ENCODE data around the gene PCDHGA4.
A peak's percentile ranks its signal among the peaks of the same experiment; 100 is the strongest.
"Not testable (repeated sequence)": the region's sequence is repeated elsewhere in the genome, so short reads cannot be mapped to it uniquely, and the experiment has no call there.

The PCDHGA4 gene

DNA sequence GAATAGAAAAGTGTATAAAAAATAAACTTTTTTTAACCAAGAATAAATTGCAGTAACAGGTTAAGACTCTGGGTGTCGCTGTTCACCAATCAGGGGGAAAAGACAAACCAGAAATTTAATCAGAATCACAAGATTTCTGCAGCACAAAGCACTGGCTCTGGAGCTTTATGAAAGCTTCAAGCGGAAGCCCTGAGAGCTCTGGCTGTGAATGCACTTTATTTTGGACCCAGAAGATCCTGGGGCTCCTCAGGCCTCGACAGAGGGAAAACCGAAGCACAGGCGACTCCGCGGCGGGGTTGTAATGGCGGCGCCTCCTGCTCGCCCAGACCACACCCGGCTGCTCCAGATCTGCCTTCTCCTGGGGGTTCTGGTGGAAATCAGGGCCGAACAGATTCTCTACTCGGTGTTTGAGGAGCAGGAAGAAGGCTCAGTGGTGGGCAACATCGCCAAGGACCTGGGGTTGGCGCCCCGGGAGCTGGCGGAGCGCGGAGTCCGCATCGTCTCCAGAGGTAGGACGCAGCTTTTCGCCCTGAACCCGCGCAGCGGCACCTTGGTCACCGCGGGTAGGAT is at the start of gene PCDHGA4:
PCDHGA4 (plus strand) TSS at position 122 of the 570 bp plus-strand sequence; CDS start at position 209, 87 bp downstream.
- no peak for DNase-seq

DNA sequence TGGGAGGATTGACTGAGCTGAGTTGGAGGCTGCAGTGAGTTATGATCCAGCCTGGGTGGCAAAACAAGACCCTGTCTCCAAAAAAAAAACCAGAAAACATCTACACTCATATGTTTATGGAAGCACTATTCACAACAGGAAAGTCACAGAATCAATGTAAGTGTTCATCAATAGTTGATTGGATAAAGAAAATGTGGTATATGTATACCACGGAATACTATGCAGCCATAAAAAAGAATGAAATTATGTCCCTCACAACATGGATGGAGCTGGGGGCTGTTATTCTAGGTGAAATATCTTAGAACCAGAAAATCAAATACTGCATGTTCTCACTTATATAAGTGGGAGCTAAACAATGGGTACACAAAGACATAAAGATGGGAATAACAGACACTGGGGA is 48.2 kb upstream of the PCDHGA4 start:
- no peak for DNase-seq

DNA sequence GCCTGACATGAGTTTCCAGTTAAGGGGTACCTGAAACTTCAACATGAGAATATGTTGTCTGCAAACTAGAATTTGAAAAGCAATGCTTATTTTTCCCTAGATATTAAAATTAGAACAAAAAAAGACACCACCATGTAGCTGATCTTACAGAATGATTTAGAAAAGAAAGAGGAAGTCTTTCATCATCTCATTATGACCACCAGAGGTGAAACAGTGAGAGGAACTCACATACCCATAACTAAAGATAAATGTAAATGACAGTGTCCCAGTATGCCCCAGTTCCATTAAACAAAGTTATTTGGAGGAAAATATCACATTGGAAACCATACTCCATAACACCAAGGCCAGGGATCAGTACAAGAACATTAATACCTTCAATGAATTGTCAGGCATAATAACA is 41.1 kb upstream of the PCDHGA4 start:
- no peak for DNase-seq

DNA sequence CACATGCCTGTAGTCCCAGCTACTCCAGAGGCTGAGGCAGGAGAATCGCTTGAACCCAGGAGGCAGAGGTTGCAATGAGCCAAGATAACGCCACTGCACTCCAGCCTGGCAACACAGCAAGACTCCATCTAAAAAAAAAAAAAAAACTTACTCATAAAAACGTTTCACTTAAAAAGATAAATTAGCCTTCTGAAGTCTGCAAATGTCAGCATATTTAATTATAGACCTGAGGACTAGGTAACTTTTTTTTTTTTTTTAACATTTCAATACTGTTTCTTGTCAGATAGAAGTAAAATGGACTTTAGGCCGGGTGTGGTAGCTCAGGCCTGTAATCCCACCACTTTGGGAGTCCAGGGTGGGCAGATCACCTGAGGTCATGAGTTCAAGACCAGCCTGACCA is 37.9 kb upstream of the PCDHGA4 start:
- not testable (repeated sequence) for DNase-seq

DNA sequence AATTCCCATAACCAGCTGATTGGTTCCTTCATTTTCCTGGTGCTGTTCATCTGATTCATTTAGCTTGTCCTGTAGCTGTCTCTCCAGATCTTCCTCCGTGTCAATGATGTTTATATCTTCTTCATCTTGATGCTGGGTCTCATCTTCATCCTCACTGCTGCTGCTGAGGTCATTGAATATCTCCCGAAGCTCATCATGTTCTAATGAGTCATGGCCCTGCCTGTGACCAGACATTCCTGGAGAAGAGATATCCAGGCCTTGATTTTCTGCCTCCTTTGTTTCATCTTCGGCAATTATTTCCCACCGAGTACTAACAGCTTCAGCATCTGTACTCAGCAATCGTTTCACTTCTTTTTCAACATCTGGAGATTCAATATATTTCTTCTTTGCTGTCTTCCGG is 35.6 kb upstream of the PCDHGA4 start:
- no peak for DNase-seq

DNA sequence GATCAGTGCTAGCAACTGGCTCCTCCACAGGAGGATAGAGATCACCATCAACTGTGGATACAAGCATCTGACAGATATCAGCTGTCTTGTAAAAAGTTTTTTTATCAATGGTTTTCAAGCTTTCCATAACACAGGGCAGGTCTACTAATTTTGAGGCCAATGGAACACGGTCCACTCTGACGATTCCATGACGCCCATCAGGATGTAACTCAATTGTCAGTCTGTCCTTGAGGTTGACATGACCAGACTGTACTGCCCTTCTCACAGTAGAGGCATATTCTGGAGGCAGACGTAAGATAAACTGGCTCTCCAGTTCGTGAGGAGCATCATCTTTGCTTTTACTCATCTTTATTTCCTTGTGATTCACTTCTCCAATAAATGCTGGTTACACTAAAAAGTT is 35.1 kb upstream of the PCDHGA4 start:
- DNase-seq = no peak

DNA sequence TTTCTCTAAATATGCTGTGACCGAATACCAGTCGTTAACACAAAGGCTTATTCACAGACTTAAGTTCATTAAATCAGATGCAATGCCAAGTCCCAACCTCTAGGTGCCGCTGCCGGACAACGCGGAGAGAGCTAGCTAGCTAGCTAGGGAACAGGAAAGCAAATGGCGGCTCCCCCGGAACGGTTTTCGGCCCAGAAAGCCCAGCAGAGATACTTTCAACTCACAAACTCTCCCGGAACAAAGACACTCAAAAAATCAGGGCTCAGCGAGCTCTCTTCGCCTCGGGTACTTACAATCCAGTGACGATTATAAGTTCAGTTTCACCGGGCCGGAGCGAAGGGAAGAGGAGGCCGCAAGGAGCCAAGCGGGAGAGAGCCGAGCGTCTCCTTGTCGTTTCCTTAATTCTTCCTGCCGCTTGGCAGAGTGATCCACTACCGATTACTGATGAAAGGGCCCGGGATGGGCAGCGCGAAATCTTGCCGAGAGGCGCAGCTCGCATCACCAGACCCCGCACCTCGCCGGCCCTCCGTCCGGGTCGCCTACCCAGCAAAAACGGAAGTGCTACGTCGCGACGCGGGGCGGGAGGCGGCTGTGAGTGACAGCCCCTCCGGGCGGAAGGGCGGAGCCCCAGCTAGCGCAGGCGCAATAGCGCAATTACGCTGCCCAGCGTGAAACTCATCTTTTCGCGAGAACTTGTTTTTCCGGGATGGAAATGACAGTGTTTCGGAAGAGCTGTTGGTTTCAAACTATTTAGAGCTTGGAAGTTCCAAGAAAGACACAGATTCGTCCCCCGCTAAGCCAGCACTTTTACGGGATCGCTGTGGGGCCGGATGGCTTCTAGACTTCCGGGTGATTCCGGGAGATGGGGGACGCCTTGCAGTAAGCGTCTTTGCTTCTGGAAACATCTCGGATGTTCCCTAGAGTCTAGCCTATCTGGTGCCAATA is 34.3 kb upstream of the PCDHGA4 start, which contains the start of gene TAF7:
TAF7 (minus strand) TSS at position 560 of the 945 bp plus-strand sequence. CDS start 740 bp downstream, outside the sequence.
- peak; percentile 94 for DNase-seq

DNA sequence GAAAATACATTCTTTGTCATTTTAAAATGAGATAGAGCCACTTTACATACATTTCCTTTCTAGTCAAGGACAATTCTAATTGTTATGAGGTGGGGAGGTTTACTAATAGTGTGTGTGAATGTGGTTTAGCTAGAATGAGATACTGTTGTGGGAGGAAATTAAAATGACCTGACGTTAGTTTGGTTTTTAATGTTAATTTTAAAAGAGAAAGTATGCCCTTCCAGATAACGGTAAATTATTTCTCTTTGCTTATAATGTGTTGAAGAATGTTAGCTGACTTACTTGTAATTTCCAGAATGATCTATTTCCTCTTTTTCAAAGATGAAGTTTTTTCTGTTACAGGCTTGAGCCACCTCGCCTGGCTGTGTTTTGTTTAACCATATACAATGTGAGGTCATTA is 32.6 kb upstream of the PCDHGA4 start:
- no peak for DNase-seq

DNA sequence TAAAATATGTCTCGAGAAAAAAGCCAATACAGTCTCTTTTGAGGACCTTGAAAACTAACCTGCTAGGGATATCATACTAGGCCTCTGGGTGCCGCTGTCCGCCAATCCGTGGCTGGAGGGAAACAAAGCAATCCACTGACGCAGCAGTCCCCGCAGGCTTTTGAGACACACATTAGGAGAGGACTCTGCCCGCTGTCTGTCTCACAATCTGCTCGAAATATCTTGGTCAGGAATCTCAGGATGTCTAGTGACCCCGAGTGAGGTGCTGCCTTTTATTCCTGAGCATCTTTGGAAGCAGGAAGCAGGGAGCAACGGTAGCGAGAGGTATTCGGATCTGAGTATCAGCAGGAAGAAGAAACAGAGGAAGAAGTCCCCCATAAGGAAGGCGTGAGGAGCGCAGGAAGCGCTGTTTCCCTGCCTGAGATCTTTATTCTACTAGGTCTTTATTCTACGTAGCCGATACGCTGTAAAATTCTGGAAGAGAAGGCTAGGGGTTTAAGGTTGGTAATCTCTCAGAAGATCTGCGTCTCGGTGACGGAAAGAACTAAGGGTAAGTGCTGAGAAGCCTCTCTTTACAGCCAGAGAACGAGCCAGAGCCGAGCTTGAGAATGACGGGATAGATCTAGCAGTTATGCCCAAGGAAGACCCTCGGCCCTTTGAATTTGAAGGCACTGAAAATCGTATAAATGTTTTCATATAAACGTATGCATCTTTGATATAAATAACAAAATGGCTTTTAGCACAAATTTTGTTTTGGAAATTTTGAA is 28.6 kb upstream of the PCDHGA4 start:
- peak; percentile 77 for DNase-seq

DNA sequence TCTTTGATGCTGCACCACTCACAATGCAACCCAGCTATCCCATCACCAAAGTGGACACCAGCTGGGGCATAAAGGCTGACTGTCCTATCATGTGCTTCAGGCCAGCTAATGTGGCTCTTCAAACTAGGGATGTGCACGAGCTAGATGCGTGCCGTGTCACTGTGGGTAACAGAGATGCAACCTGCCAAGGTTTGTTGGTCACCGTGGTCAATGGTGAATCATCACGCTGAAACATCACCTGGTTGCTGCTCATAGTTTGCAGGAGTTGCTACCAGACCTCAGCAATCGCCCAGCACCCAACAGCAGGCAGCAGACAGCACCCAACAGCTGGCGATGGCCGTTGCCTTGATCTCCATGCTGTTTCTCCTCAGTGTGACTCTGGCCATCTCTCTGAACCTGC is 26.6 kb upstream of the PCDHGA4 start:
- no peak for DNase-seq

DNA sequence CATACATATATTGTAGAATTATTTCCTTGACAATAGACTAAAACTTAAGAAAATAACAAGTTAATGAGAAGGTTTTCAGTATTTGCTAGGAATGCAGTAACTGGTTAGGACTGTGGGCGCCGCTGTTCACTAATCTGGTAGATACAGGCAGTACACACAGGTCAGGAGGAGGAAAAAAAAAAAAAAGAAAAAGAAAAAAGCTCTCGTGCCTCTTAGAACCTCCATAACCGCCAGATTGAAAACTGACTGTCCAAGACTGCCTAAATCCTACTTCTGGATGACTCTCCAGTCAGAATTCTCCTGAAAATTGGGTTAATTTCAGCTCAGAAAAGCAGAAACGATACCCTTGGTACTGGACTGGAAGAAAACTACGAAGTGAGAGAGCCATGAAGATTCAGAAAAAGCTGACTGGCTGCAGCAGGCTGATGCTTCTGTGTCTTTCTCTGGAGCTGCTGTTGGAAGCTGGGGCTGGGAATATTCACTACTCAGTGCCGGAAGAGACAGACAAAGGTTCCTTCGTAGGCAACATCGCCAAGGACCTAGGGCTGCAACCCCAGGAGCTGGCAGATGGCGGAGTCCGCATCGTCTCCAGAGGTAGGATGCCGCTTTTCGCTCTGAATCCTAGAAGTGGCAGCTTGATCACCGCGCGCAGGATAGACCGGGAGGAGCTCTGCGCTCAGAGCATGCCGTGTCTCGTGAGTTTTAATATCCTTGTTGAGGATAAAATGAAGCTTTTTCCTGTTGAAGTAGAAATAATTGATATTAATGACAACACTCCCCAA is 24.3 kb upstream of the PCDHGA4 start, which contains the start of gene PCDHGA1:
PCDHGA1 (plus strand) TSS at position 216 of the 782 bp plus-strand sequence.
- peak; percentile 38 for DNase-seq

DNA sequence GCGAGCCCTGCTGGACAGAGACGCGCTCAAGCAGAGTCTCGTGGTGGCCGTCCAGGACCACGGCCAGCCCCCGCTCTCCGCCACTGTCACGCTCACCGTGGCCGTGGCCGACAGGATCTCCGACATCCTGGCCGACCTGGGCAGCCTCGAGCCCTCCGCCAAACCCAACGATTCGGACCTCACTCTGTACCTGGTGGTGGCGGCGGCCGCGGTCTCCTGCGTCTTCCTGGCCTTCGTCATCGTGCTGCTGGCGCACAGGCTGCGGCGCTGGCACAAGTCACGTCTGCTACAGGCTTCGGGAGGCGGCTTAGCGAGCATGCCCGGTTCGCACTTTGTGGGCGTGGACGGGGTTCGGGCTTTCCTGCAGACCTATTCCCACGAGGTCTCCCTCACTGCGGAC is 22.2 kb upstream of the PCDHGA4 start:
- DNase-seq = not testable (repeated sequence)

DNA sequence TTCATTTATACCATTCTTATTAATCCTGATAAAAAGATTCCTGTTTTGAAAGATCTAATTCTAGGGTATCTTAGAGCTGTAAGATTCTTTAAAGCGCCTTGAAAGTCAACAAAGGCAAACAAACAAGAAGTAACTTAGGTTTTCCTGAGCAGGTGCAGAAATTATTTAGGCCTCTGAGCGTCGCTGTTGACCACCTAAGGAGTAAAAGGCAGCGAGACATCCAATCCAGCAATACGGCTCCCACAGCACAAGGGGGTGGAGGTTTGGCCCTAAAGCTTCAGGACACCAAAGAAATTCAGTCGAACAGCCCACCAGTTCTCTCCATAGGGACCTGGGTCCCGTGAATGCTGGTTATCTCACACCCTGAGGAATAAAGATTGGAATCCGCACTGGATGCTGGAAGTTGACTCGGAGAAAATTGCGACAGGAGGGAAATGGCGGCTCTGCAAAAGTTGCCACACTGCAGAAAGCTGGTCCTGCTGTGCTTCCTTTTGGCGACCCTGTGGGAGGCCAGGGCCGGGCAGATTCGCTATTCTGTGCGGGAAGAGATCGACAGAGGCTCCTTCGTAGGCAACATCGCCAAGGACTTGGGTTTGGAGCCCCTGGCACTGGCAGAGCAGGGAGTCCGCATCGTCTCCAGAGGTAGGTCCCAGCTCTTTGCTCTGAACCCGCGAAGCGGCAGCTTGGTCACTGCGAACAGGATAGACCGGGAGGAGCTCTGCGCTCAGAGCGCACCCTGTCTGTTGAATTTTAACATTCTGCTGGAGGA is 16.1 kb upstream of the PCDHGA4 start, which contains the start of gene PCDHGA2:
PCDHGA2 (plus strand) TSS at position 223 of the 769 bp plus-strand sequence.
- DNase-seq = no peak

DNA sequence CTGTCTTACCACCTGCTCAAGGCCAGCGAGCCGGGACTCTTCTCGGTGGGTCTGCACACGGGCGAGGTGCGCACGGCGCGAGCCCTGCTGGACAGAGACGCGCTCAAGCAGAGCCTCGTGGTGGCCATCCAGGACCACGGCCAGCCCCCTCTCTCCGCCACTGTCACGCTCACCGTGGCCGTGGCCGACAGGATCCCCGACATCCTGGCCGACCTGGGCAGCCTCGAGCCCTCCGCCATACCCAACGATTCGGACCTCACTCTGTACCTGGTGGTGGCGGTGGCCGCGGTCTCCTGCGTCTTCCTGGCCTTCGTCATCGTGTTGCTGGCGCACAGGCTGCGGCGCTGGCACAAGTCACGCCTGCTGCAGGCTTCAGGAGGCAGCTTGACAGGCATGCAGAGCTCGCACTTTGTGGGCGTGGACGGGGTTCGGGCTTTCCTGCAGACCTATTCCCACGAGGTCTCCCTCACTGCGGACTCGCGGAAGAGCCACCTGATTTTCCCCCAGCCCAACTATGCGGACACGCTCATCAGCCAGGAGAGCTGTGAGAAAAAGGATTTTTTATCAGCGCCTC is 14.0 kb upstream of the PCDHGA4 start:
- DNase-seq = not testable (repeated sequence)

DNA sequence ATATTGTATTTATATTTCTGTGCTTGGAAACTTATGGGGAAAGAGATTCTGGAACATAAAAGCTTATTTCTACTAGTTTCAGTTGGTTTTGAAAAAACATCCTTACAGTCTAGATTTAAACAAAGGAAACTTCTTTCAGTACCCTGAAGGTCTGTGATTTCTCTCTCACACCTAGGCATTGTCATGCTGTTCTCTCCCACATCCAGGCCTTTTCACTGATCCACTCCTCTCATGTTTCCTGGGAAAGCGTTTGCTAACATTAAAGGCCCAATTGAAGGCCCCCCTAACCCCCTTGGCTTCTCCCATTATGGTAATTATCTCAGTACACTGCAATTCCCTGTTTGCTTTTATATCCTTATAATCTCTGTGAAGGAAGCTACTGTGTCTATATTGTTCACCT is 12.0 kb upstream of the PCDHGA4 start:
- no peak for DNase-seq

DNA sequence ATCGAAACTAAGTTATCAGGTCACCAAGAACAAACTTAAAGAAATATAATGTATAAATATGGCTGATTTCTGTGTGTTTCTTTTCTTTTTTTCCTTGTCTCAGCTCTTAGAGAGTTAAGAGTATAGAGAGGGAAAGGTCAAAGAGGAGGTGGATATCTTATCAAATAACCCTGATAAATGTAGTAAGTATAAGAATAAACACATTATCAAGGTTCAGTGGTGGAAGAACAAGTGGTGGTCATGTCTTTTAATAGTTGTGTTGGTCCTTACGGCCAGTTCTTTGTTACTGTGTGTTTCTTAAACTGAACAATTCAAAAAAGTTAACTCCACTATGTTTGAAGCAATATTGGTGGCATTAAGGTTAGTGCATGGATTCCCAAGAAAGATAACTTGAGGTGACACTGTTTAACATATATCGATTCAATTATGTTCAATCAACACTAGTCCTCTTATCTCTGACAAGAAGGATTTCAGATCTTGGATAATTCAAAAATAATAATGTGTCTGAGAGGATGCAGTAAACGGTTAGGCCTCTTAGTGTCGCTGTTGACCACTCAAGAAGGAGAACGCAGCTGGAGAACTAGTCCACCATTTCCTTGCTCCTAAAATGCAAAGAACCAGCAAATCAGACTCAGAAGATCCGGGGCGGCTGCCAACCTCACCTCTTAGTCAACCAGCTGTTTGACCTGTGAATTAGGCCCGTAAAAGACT is 11.4 kb upstream of the PCDHGA4 start, which contains the start of gene PCDHGA3:
PCDHGA3 (plus strand) TSS at position 588 of the 711 bp plus-strand sequence. CDS start 205 bp downstream, outside the sequence.
- peak; percentile 37 for DNase-seq

DNA sequence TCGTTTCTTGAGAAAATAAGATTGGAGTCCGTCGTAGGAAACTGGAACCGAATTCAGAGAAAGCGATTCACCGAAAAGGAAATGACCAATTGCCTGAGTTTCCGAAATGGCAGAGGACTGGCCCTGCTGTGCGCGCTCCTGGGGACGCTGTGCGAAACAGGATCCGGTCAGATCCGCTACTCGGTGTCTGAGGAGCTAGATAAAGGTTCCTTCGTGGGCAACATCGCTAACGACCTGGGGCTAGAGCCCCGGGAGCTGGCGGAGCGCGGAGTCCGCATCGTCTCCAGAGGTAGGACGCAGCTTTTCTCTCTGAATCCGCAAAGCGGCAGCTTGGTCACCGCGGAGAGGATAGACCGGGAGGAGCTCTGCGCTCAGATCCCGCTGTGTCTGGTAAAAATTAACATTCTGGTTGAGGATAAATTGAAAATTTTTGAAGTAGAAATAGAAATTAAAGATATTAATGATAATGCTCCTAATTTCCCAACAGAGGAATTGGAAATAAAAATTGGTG is 10.8 kb upstream of the PCDHGA4 start:
- DNase-seq = no peak

DNA sequence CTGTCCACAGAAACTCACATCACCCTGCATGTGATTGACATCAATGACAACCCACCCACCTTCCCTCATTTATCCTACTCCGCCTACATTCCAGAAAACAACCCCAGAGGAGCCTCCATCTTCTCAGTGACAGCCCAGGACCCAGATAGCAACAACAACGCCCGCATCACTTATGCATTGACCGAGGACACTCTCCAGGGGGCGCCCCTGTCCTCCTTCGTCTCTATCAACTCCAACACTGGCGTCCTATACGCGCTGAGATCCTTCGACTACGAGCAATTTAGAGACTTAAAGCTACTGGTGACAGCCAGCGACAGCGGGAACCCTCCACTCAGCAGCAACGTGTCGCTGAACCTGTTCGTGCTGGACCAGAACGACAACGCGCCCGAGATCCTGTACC is 9.5 kb upstream of the PCDHGA4 start:
- DNase-seq = no peak

DNA sequence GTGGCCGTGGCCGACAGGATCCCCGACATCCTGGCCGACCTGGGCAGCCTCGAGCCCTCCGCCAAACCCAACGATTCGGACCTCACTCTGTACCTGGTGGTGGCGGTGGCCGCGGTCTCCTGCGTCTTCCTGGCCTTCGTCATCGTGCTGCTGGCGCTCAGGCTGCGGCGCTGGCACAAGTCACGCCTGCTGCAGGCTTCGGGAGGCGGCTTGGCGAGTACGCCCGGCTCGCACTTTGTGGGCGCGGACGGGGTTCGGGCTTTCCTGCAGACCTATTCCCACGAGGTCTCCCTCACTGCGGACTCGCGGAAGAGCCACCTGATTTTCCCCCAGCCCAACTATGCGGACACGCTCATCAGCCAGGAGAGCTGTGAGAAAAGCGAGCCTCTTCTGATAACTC is 8.8 kb upstream of the PCDHGA4 start:
- not testable (repeated sequence) for DNase-seq

Measured in activated CD4-positive, alpha-beta T cell treated with anti-CD3 and anti-CD28 coated beads for 48 hours (primary cell).